ENCODE measurements around the gene SFSWAP.

The SFSWAP gene

GRCh38 chr12:131753005-131753404 is 42.1 kb downstream of the SFSWAP start:
- TF ChIP-seq FOXP2 (optimal IDR thresholded peaks at IDR 0.05; ENCODE audit: borderline replicate concordance, extremely low read depth, extremely low read length, insufficient read depth): no peak
- no peak for TF ChIP-seq TAF1 (IDR thresholded peaks at IDR 0.05; ENCODE audit: borderline replicate concordance, insufficient read depth, low read length)

GRCh38 chr12:131753757-131754156 is 42.9 kb downstream of the SFSWAP start:
- TF ChIP-seq SIN3A (IDR thresholded peaks at IDR 0.05; ENCODE audit: borderline replicate concordance, insufficient read depth, low read length) (no peak), TAF1 (IDR thresholded peaks at IDR 0.05; ENCODE audit: borderline replicate concordance, insufficient read depth, low read length) (no peak), FOXP2 (optimal IDR thresholded peaks at IDR 0.05; ENCODE audit: borderline replicate concordance, extremely low read depth, extremely low read length, insufficient read depth) (no peak), REST (IDR thresholded peaks at IDR 0.05; ENCODE audit: insufficient read depth in 1 of 2, low read depth in 2 of 2, low read length in 2 of 2) (no peak), POLR2AphosphoS5 (IDR thresholded peaks at IDR 0.05; ENCODE audit: low read depth, low read length) (no peak)

GRCh38 chr12:131754184-131754583 is 43.3 kb downstream of the SFSWAP start:
- TF ChIP-seq POLR2AphosphoS5 (IDR thresholded peaks at IDR 0.05; ENCODE audit: low read depth, low read length) (no peak), REST (IDR thresholded peaks at IDR 0.05; ENCODE audit: insufficient read depth in 1 of 2, low read depth in 2 of 2, low read length in 2 of 2) (no peak), TAF1 (IDR thresholded peaks at IDR 0.05; ENCODE audit: borderline replicate concordance, insufficient read depth, low read length) (no peak), SIN3A (IDR thresholded peaks at IDR 0.05; ENCODE audit: borderline replicate concordance, insufficient read depth, low read length) (no peak), FOXP2 (optimal IDR thresholded peaks at IDR 0.05; ENCODE audit: borderline replicate concordance, extremely low read depth, extremely low read length, insufficient read depth) (no peak)

- TF ChIP-seq POLR2AphosphoS5 (IDR thresholded peaks at IDR 0.05; ENCODE audit: low read depth, low read length): no peak
- no peak for TF ChIP-seq SIN3A (IDR thresholded peaks at IDR 0.05; ENCODE audit: borderline replicate concordance, insufficient read depth, low read length)
- no peak for TF ChIP-seq TAF1 (IDR thresholded peaks at IDR 0.05; ENCODE audit: borderline replicate concordance, insufficient read depth, low read length)
- no peak for TF ChIP-seq FOXP2 (optimal IDR thresholded peaks at IDR 0.05; ENCODE audit: borderline replicate concordance, extremely low read depth, extremely low read length, insufficient read depth)
- TF ChIP-seq REST (IDR thresholded peaks at IDR 0.05; ENCODE audit: insufficient read depth in 1 of 2, low read depth in 2 of 2, low read length in 2 of 2): no peak
Measured at GRCh38 chr12:131755305-131756113, 44.6 kb downstream of the SFSWAP start.

- TF ChIP-seq POLR2AphosphoS5 (IDR thresholded peaks at IDR 0.05; ENCODE audit: low read depth, low read length): no peak
- no peak for TF ChIP-seq SIN3A (IDR thresholded peaks at IDR 0.05; ENCODE audit: borderline replicate concordance, insufficient read depth, low read length)
- TF ChIP-seq REST (IDR thresholded peaks at IDR 0.05; ENCODE audit: insufficient read depth in 1 of 2, low read depth in 2 of 2, low read length in 2 of 2): no peak
- no peak for TF ChIP-seq FOXP2 (optimal IDR thresholded peaks at IDR 0.05; ENCODE audit: borderline replicate concordance, extremely low read depth, extremely low read length, insufficient read depth)
- no peak for TF ChIP-seq TAF1 (IDR thresholded peaks at IDR 0.05; ENCODE audit: borderline replicate concordance, insufficient read depth, low read length)
Measured at GRCh38 chr12:131756441-131756840, 45.6 kb downstream of the SFSWAP start.
